LNCaP clone FGC (cell line): ENCODE results near the gene NUP160.
"Not testable (repeated sequence)": the region's sequence is repeated elsewhere in the genome, so short reads cannot be mapped to it uniquely, and the experiment has no call there.

ENCODE experiments used
- DNase-seq: peaks from one replicate; pipeline ENCODE4 v3.0.0-alpha.2; 2011; ENCODE audit warnings: low read depth
- H3K4me3 ChIP-seq: 2 replicates; pipeline ENCODE4 v1.5.1; 2011; ENCODE audit warnings: mild to moderate bottlenecking, low read depth, low read length, control low read depth
- TF ChIP-seq, protein P1 (sequence below): IDR thresholded peaks from 2 replicates; pipeline ENCODE4 v1.5.1; 2012; ENCODE audit warnings: mild to moderate bottlenecking; ENCODE audit not compliant: control insufficient read depth, insufficient read depth; ENCODE audit errors: extremely low read depth

NUP160 gene

DNA sequence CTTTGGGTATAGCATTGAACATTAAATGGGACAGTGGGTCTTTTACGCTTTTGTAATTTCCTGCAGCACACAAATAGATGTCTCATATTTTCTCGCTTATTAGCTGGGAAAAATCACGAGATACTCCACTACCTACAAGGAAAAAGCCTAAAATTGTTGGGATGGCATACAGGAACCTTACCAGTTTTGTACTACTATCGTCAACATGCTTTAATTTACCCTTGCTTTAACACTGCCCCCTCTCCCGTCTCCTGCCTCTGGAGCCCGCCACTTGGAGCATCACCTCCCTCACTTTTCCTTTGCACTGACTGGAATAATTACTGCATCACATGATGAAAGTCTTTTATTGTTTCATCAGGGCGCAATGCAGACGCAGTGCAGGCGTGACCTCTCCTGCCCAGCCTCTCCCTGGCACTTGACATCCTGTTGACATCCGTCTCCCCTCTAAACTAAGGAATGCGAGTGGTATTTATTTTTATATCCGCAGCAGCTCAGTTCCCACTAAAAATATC, 80.0 kb downstream of the NUP160 start:
- peak overlapping the region; percentile 97 for H3K4me3 ChIP-seq
- TF ChIP-seq, protein P1, sequence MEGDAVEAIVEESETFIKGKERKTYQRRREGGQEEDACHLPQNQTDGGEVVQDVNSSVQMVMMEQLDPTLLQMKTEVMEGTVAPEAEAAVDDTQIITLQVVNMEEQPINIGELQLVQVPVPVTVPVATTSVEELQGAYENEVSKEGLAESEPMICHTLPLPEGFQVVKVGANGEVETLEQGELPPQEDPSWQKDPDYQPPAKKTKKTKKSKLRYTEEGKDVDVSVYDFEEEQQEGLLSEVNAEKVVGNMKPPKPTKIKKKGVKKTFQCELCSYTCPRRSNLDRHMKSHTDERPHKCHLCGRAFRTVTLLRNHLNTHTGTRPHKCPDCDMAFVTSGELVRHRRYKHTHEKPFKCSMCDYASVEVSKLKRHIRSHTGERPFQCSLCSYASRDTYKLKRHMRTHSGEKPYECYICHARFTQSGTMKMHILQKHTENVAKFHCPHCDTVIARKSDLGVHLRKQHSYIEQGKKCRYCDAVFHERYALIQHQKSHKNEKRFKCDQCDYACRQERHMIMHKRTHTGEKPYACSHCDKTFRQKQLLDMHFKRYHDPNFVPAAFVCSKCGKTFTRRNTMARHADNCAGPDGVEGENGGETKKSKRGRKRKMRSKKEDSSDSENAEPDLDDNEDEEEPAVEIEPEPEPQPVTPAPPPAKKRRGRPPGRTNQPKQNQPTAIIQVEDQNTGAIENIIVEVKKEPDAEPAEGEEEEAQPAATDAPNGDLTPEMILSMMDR = no peak
- peak; percentile 61 for DNase-seq

DNA sequence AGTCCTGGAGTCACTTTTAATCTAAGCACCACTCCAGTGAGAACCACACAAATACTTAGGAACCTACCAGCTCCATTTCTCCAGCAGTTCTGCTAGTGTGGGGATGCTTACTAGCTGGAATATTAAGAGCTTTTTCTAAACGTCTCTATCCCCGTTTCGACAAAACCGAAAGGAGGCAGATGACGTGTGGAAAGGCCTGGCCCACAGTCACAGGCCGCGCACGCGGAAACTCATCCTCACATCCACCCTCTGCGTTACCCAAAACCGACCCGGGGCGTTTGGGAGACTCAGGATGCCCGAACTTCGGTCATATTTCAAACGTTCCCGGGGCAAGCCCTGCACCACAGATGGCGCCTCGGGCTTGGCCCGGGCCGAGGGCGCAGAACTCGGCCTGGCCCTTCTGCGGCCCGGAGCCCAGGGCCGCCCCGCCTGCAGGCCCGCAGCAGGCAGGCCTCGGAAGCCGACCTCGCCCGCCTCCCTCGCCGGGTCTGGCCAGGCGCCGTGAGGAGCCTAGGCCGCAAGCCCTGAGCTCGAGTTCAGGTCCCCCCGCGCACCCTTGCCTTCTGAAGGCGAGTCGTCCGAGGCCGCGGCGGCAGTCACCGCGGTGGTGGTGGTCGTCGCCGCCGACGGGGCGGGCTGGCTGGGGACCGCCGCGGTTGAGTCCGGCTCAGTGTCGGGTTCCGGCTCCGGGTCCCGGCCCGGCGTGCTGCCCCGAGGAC, 81.5 kb downstream of the NUP160 start:
- DNase-seq = peak; percentile 21
- TF ChIP-seq, protein P1 = no peak
- H3K4me3 ChIP-seq = peak overlapping the region; percentile 97

DNA sequence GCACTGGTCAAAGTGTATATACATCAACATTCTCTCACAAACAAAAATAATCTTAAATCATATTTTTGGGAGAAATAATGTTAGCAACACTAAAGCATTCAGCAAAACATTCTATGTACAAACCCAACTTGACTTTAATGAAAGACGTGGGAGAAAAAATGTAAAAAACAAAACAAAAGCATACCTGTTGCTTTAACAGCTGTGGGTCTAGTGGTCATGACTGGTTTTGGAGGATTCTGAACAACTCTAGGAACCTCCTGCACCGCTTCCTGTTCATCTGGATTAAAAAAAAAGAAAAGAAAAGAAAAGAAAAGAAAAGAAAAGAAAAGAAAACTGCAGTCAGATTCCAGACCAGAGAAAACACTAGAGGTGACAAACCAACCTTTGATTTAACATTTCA, 83.1 kb downstream of the NUP160 start:
- H3K4me3 ChIP-seq = peak overlapping the region; percentile 97
- TF ChIP-seq, protein P1 = no peak
- no peak for DNase-seq

DNA sequence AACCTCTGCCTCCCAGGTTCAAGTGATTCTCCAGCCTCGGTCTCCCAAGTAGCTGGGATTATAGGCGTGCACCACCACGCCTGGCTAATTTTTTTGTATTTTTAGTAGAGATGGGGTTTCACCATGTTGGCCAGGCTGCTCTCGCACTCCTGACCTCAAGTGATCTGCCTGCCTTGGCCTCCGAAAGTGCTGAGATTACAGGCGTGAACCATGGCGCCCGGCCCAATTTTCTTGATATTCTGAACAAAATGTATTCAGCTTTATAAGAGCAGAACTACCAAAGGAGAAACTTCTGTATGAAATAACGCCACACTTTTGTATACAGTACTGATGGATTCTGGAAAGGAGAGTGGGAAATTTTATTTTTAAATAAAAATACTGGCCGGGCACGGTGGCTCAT, 88.9 kb downstream of the NUP160 start:
- H3K4me3 ChIP-seq, DNase-seq: not testable (repeated sequence)

DNA sequence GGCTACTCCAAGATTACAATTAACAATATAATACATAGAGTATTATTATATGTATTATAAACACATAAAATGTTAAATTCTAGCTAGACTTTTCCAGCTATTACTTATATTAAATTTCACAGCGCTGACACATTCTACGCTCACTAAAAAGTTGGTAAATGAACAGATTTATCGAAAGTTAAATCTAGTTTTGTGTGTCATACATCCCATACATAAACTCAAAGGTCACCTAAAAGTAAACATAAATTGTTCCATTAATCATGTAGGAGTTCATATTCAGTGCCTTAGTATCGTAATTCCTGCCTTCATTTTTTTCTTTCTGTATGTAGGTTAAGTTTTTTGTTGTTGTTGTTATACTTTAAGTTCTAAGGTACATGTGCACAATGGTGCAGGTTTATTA, 91.9 kb downstream of the NUP160 start:
- TF ChIP-seq, protein P1 = no peak
- DNase-seq = no peak
- no peak overlapping the region for H3K4me3 ChIP-seq

DNA sequence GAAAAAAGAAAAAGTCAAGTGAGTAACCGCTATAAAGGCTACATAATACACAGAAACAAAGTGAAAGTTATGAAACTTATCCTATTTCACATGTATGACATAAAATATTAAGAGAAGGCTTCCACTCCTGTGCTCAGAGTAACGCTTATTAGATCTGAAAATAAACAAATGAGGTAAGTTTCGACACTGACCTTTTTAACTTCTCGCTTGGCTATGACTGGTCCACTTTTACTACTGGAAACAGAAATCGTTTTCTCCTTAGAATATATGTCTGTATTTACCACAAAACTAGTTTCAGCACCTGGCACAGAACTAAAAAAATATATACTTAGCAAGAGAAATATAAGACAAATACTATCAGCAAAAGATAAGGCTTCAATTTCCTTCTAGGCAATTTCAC, 97.4 kb downstream of the NUP160 start:
- H3K4me3 ChIP-seq = no peak overlapping the region
- DNase-seq = no peak
- TF ChIP-seq, protein P1 = no peak

DNA sequence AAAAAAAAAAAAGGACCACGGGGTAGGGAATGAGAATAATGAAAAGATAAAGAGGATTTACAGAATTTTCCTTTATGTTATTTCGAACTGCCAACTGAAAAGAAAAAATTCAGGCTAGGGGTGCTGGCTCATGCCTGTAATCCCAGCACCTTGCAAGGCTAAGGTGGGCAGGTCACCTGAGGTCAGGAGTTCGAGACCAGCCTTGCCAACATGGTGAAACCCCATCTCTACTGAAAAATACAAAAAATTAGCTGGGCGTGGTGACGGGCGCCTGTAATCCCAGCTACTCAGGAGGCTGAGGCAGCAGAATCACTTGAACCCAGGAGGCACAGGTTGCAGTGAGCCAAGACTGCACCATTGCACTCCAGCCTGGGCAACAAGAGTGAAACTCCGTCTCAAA, 105.7 kb downstream of the NUP160 start:
- not testable (repeated sequence) for H3K4me3 ChIP-seq, DNase-seq

DNA sequence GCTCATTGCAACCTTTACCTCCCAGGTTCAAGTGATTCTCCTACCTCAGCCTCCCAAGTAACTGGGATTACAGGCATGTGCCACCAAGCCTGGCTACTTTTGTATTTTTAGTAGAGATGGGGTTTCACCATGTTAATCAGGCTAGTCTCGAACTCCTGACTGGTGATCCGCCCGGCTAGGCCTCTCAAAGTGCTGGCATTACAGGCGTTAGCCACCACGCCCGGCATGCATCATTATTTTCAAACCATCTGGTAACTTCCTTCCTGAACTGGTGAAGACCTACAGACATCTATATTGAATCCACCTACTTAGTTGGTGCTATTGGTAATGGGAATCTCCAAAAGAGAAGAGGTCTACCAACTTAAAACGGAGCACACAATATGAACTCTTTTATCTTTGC, 110.3 kb downstream of the NUP160 start:
- DNase-seq, H3K4me3 ChIP-seq: not testable (repeated sequence)
